GM23338 (cell line): Measurements from ENCODE around the gene SIRPD.

ENCODE experiments used
- CREB1 ChIP-seq: fragments of 250-450 bp; sonication (Bioruptor Pico); IDR thresholded peaks from 2 replicates; pipeline ENCODE4 v1.5.0; 2020; ENCODE audit warnings: low read depth, mild to moderate bottlenecking, moderate library complexity
- CTCF ChIP-seq, 2 experiments: fragments of 200-600 bp in 1 of 2; sonication (generic) in 1 of 2; conservative IDR thresholded peaks; 2 replicates each; pipeline versions ENCODE4 v1.5.1 to v1.6.1; 2016 to 2017; ENCODE audit warnings: antibody characterized with exemption in 2 of 2, low read depth in 2 of 2, mild to moderate bottlenecking in 2 of 2, moderate library complexity in 1 of 2
- EZH2 ChIP-seq: fragments of 200-600 bp; sonication (generic); IDR thresholded peaks from one replicate; pipeline ENCODE4 v1.8.0; 2017; ENCODE audit warnings: antibody characterized with exemption, mild to moderate bottlenecking, low read depth; ENCODE audit not compliant: unreplicated experiment
- EZH2phosphoT487 ChIP-seq: fragments of 200-600 bp; sonication (generic); IDR thresholded peaks from one replicate; pipeline ENCODE4 v1.8.1; 2018; ENCODE audit warnings: antibody characterized with exemption; ENCODE audit not compliant: unreplicated experiment
- POLR2AphosphoS5 ChIP-seq: IDR thresholded peaks from 2 replicates; pipeline ENCODE4 v1.6.1; 2016; ENCODE audit warnings: antibody characterized with exemption, low read depth
- REST ChIP-seq: IDR thresholded peaks from one replicate; pipeline ENCODE4 v1.6.1; 2018; ENCODE audit warnings: antibody characterized with exemption; ENCODE audit not compliant: unreplicated experiment
- STAT1 ChIP-seq: IDR thresholded peaks from one replicate; pipeline ENCODE4 v1.6.1; 2016; ENCODE audit warnings: antibody characterized with exemption; ENCODE audit not compliant: unreplicated experiment
- ZNF114 ChIP-seq: fragments of 250-450 bp; sonication (Bioruptor Pico); IDR thresholded peaks from 2 replicates; pipeline ENCODE4 v1.5.0; 2020; ENCODE audit warnings: mild to moderate bottlenecking, moderate library complexity

DNA sequence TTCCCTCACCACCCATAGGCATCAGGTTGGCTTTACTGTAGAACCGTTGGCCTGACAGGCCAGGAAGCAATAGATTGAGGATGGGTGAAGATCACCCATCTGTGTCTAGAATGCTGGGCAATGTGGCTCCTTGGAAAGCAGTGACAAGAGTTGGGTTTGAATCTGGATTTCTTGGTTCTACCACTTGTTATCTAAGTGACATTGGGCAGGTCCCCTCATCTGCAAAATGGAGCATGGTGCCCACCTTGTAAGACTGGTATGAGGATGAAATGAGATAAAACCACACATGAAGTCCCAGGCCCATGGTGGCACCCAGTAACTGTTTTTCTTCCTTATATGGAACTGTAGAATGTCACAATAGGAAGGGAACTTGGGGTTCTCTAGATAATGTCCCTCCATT is 43.7 kb downstream of the SIRPD start:
- TF ChIP-seq EZH2phosphoT487 (no peak), CTCF (conservative IDR thresholded peaks at IDR 0.05; ENCODE audit: low read depth in 2 of 2) (no peak), EZH2 (no peak), ZNF114 (CRISPR knock-in tag) (no peak), POLR2AphosphoS5 (no peak), REST (no peak), CREB1 (CRISPR knock-in tag) (no peak), STAT1 (no peak)
